Measurements from ENCODE around the gene PDSS2.

PDSS2 gene

GRCh38 chr6:107114213-107114925 is 345.0 kb downstream of the PDSS2 start:
- peak; percentile 71 for DNase-seq

DNA sequence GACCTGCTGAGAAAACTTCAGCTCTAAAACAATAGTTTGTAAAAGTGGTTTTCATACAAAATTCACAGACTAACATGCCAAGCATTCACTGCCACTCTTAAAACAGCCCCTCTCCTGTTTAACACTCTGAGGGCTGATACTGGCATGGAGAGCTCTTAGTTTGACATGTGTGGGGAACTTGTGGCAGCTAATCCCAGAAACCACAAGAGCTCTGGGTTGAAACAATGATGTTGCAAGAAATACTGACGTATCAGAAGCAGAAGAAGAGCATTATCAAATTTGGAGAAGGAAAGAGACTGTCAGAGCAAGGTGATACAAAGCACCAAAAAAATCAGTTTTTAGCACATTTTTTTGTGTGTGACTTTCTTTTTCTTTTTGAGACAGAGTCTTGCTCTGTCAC is 349.2 kb downstream of the PDSS2 start:
- DNase-seq: no peak

DNA sequence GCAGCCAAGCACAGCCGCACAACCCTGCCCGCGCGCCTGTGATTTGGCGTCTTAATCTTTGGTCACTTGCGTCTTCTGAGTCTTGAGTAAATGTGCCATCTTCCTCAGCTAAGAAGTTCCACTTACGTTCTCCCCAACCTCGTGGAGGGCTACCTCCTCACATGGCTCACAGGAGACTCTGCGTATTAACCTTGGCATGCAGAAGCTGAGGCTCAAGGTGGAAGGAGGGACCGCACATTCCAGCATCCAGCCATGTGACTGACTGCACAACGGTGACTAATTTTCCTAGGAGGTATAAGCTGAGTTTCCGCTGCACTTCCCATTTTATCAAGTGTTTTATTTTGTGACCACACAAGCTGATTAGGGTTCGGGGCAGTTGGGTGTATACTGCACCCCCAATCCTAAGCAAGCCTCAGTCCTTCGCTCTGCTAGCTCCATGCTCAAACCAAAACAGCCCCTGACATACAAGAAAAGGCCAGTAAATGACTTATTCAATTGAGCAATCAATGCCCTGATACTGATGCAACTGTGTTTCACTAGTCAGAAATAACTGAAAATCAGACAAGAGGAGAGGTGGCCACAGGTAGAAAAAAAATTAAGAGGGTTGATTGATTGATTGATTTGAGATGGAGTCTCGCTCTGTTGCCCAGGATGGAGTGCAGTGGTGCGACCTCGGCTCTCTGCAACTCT is 351.0 kb downstream of the PDSS2 start:
- no peak for DNase-seq

DNA sequence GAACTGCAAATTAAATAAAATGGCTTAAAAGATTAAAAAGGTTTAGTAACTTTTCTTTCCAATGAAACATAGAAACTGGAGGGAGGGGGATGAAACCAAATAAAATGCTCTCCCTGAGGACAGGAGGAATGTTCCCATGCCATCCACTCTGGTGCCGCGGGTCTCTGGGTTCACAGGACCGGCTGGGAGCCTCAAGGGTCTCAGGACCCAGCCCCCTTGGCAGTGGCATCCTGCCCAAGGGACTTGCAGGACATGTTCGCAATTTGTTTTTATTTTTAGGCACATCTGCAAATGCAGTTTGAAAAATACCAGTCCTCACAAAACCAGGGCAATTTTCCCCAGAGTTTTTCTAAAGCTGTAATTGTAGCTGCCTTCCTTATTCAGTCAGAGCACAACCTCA is 351.6 kb downstream of the PDSS2 start:
- no peak for DNase-seq

DNA sequence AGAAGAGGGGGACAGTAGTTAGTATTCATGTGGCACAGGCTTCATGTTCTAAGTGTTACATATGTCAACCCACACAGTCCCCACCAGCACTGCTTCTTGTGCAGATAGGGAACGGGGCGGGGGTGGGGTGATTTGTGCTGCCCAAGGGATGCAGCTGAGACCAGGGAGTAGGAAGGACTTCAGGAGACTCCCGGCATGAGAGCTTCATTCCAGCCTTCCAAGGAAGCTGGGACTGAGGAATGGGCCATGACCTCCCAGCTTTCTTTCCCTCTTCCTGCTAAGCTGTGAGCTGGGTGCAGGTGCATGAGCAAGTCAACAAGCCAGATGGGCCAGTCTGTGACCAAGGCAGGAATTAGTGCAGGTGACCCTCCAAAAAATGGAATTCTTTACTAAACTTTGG is 353.2 kb downstream of the PDSS2 start:
- DNase-seq: no peak

DNA sequence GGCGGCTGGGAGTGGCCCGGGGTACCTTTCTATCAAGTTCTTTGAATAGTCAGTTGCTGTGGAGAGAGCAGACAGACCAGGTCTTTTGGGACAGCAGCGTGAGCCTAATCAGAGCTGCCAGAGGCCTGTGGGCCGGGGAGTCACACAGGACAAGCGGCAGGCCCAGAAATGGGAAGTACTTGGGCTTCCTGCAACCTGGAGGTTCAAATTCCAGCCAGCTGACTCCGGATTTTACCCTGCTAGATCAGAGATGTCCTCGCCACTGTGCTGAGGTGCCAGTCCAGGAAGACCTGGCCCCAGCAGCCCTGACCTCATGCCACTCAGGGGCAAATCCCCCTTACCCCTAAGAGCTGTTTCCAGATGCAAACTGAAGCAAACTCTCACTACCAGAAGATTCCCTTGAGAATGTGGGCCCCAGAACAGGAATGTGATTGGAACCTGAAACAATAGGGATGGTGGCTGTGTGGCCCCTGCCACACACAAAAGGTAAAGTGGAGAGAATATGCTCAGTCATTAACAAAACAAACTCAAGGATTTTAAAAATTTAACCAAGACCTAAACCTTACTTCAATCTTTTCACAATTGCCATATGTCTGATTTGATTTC is 353.8 kb downstream of the PDSS2 start:
- no peak for DNase-seq

DNA sequence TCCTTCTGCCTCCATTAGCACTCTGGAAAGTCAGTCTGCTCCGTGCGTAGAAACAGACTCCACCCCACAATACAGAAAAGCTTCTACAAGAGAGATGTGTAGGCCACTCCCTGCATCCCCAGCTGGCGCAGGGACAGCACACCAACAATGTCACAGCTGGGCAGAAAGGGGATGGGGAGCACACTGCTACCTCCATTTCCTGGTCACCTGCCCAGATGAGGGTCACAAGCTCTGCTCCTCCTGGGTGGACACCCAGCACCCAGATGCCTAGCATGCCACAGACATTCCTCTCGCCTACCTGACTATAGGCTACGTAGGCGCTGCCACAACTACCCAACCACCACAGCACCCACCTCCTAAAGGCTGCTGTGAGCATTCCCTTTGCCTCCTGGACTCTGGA is 356.3 kb downstream of the PDSS2 start:
- no peak for DNase-seq
